Skeletal muscle tissue (tissue), 4 donors: ENCODE measurements around the gene FAM131B. TPM values are rescaled to one million over a fixed set of nuclear protein-coding genes. Genes with fewer than 3 reads are reported as not detected.
"Not testable (repeated sequence)": the region's sequence is repeated elsewhere in the genome, so short reads cannot be mapped to it uniquely, and the experiment has no call there.

Source experiments
- H3K27ac ChIP-seq: one replicate; pipeline ENCODE4 v1.7.0; 2013; ENCODE audit warnings: mild to moderate bottlenecking, low read depth, low read length, inconsistent platforms
- H3K27me3 ChIP-seq, 3 donors: one replicate each; pipeline ENCODE4 v1.7.0; 2013; ENCODE audit warnings: low read length in 3 of 3; ENCODE audit not compliant: control insufficient read depth in 3 of 3, insufficient read depth in 3 of 3
- H3K36me3 ChIP-seq, 3 donors: one replicate each; pipeline ENCODE4 v1.7.0; 2013; ENCODE audit warnings: low read length in 3 of 3; ENCODE audit not compliant: control insufficient read depth in 3 of 3, insufficient read depth in 3 of 3
- H3K4me1 ChIP-seq, 3 donors: one replicate each; pipeline ENCODE4 v1.7.0; 2013; ENCODE audit warnings: low read length in 3 of 3, mild to moderate bottlenecking in 3 of 3; ENCODE audit not compliant: control insufficient read depth in 3 of 3, insufficient read depth in 3 of 3
- H3K4me3 ChIP-seq, 3 donors: one replicate each; pipeline ENCODE4 v1.7.0; 2013; ENCODE audit warnings: low read length in 3 of 3
- H3K9ac ChIP-seq, 3 donors: one replicate each; pipeline ENCODE4 v1.7.0; 2013; ENCODE audit warnings: low read length in 3 of 3, mild to moderate bottlenecking in 3 of 3, moderate library complexity in 2 of 3, low read depth in 1 of 3
- H3K9me3 ChIP-seq, 3 donors: one replicate each; pipeline ENCODE4 v1.7.0; 2013; ENCODE audit warnings: low read length in 3 of 3; ENCODE audit not compliant: control insufficient read depth in 3 of 3
- total RNA-seq: library from RNA; depleted of rRNA; stranded (reverse); fragments of >200 nt; gene quantifications from one replicate; pipeline ENCODE4 v1.2.3, GENCODE V29; 2014
- donor health status: Osteomylitis.

Gene FAM131B
- total RNA-seq, 1 donor from 2014 or later, result 1.0 TPM

GRCh38 chr7:143402233-143402632 is 39.7 kb upstream of the FAM131B start:
- not testable (repeated sequence) for H3K27me3 ChIP-seq, H3K4me1 ChIP-seq, H3K9me3 ChIP-seq, H3K27ac ChIP-seq, H3K9ac ChIP-seq, H3K36me3 ChIP-seq, H3K4me3 ChIP-seq

GRCh38 chr7:143401265-143401664 is 38.8 kb upstream of the FAM131B start:
- Histone ChIP-seq H3K27ac (no peak overlapping the region), H3K9ac (no peak overlapping the region), H3K4me3 (no peak overlapping the region), H3K9me3 (no peaks in the 10 kb centered on the region), H3K4me1 (peaks cover 2 to 6% (median 2%) of the 10 kb centered on the region in 3 donors), H3K36me3 (no peaks in the 10 kb centered on the region), H3K27me3 (no peaks in the 10 kb centered on the region)

DNA sequence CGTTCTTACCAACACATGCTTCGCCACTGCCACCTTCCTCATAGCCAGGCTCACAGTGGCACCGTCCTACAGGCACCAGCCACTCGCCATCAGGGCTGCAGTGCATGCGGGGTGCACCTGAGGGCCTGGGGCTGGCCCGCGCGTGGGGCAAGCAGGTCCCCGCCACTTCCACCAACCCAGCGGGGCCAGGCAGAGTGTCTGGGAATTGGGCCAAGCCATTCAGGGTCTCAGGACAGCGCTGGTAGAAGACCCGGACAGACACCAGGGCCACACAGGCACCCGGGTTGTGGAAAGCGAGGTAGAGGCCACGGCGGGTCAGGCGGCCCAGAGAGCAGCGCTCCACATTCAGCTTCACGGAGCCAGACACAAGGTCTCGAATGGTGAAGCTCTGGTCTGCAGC is 37.1 kb upstream of the FAM131B start:
- Histone ChIP-seq H3K9ac (no peak overlapping the region), H3K27ac (no peak overlapping the region), H3K36me3 (peaks cover 0 to 4% (median 0%) of the 10 kb centered on the region in 3 donors), H3K4me3 (no peak overlapping the region), H3K27me3 (no peaks in the 10 kb centered on the region), H3K4me1 (peaks cover 14 to 18% (median 17%) of the 10 kb centered on the region in 3 donors), H3K9me3 (no peaks in the 10 kb centered on the region)

GRCh38 chr7:143399151-143399550 is 36.6 kb upstream of the FAM131B start:
- H3K4me1 ChIP-seq, result peaks cover 14 to 18% (median 17%) of the 10 kb centered on the region in 3 donors
- H3K9ac ChIP-seq, result no peak overlapping the region
- H3K27ac ChIP-seq, result no peak overlapping the region
- no peak overlapping the region for H3K4me3 ChIP-seq
- no peaks in the 10 kb centered on the region for H3K27me3 ChIP-seq
- no peaks in the 10 kb centered on the region for H3K9me3 ChIP-seq
- peaks cover 0 to 4% (median 0%) of the 10 kb centered on the region in 3 donors for H3K36me3 ChIP-seq

DNA sequence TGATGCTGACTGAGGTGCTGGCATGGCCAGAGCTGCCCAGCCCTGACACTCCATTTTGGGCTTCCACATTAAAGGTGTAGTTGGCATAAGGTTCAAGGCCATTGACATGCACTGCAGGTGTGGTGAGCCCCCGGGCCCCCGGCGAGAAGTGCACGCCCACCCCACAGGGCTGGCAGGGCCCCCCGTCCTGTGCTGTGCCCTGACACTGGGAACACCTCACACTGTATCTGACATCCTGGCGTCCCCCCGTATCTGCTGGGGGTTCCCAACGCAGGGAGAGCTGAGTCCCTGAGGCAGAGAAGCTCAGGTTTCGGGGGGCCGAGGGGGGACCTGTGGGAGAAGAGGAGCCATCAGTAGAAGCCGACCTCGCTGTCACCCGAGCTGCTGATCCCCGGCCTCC is 36.1 kb upstream of the FAM131B start:
- Histone ChIP-seq H3K27me3 (no peaks in the 10 kb centered on the region), H3K9ac (no peak overlapping the region), H3K9me3 (no peaks in the 10 kb centered on the region), H3K4me1 (peaks cover 16 to 21% (median 20%) of the 10 kb centered on the region in 3 donors), H3K4me3 (no peak overlapping the region), H3K36me3 (peaks cover 0 to 4% (median 0%) of the 10 kb centered on the region in 3 donors), H3K27ac (no peak overlapping the region)

GRCh38 chr7:143397710-143398530 is 35.4 kb upstream of the FAM131B start:
- H3K9me3 ChIP-seq, result no peaks in the 10 kb centered on the region
- peaks cover 23 to 27% (median 25%) of the 10 kb centered on the region in 3 donors for H3K4me1 ChIP-seq
- H3K27ac ChIP-seq, result no peak overlapping the region
- H3K27me3 ChIP-seq, result no peaks in the 10 kb centered on the region
- H3K36me3 ChIP-seq, result peaks cover 0 to 5% (median 0%) of the 10 kb centered on the region in 3 donors
- H3K4me3 ChIP-seq, result no peak overlapping the region
- no peak overlapping the region for H3K9ac ChIP-seq

- H3K27ac ChIP-seq, result no peak overlapping the region
- no peak overlapping the region for H3K4me3 ChIP-seq
- peaks cover under 1 to 7% (median 1%) of the 10 kb centered on the region in 3 donors for H3K36me3 ChIP-seq
- no peaks in the 10 kb centered on the region for H3K9me3 ChIP-seq
- H3K27me3 ChIP-seq, result no peaks in the 10 kb centered on the region
- no peak overlapping the region for H3K9ac ChIP-seq
- peaks cover 30 to 35% (median 32%) of the 10 kb centered on the region in 3 donors for H3K4me1 ChIP-seq
These were observed 34.4 kb upstream of the FAM131B start for GRCh38 chr7:143396625-143397556.

DNA sequence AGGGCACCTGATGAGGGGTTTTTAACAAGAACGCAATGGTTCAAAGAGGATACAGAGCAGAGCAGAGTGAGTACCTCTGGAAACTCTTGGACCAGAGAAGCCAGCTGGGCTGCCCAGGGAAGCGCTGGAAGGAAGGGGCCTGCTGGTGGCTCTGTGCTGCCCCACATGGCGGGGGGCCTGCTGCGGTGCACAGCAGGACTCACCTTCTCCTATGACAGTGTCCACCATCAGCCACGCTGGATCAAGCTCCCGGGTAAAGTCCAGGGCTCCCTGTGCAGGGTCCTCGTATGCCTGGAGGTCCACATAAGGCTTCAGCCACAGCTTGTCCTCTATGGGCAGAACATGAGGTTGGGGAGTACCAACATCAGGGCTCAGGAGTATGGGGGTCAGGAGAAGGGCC is 33.7 kb upstream of the FAM131B start:
- H3K4me1 ChIP-seq, result peaks cover 37 to 42% (median 39%) of the 10 kb centered on the region in 3 donors
- H3K9me3 ChIP-seq, result no peaks in the 10 kb centered on the region
- H3K9ac ChIP-seq, result no peak overlapping the region
- H3K4me3 ChIP-seq, result no peak overlapping the region
- H3K27ac ChIP-seq, result no peak overlapping the region
- peaks cover 2 to 14% (median 8%) of the 10 kb centered on the region in 3 donors for H3K36me3 ChIP-seq
- H3K27me3 ChIP-seq, result no peaks in the 10 kb centered on the region

- Histone ChIP-seq H3K4me1 (peaks cover 44 to 48% (median 44%) of the 10 kb centered on the region in 3 donors), H3K9me3 (no peaks in the 10 kb centered on the region), H3K36me3 (peaks cover 6 to 18% (median 15%) of the 10 kb centered on the region in 3 donors), H3K27ac (no peak overlapping the region), H3K27me3 (no peaks in the 10 kb centered on the region), H3K4me3 (peak overlapping the region in 1 of 3 donors; percentile 22), H3K9ac (no peak overlapping the region)
These were observed 33.0 kb upstream of the FAM131B start for GRCh38 chr7:143395187-143396149.
